Measurements from ENCODE around the gene ZNF513.

ZNF513 gene

DNA sequence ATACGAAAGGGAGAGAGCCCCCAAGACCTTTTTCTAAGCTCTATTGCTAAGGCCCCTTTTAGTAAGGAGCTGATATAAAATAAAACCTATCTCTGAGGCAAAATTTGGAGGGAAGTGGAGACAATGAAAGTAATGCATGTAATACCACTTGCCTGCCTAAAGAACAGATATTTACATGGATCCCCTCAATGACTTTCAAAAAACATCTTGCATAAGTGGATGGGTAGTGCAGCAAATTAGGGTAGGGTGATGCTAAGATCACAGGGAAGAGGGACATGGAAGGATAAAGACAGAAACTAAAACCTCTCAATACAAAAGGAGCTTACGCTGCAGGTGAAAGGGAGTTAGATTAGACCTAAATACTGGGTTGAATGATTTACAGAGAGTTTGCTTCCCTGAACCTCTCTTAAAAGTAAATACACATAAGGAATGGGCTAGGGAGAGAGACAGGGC, 1.1 kb downstream of the ZNF513 start:
- H3K4me3 ChIP-seq (ENCODE audit: low read length): peak overlapping the region; percentile 79
- H3K9me3 ChIP-seq (replicated peaks; ENCODE audit: low read length): no peaks in the 10 kb centered on the region
- peak overlapping the region; percentile 98 for H3K4me2 ChIP-seq (ENCODE audit: low read length)
- no peaks in the 10 kb centered on the region for H3K27me3 ChIP-seq (ENCODE audit: control insufficient read depth, insufficient read depth, low read length)
- H3K9ac ChIP-seq (ENCODE audit: low read depth, low read length): peak overlapping the region; percentile 92
- peaks cover 36% of the 10 kb centered on the region for H3K4me1 ChIP-seq (ENCODE audit: control insufficient read depth, insufficient read depth, low read length)
- peaks cover 78% of the 10 kb centered on the region for H3K36me3 ChIP-seq (ENCODE audit: insufficient read depth, low read length)

DNA sequence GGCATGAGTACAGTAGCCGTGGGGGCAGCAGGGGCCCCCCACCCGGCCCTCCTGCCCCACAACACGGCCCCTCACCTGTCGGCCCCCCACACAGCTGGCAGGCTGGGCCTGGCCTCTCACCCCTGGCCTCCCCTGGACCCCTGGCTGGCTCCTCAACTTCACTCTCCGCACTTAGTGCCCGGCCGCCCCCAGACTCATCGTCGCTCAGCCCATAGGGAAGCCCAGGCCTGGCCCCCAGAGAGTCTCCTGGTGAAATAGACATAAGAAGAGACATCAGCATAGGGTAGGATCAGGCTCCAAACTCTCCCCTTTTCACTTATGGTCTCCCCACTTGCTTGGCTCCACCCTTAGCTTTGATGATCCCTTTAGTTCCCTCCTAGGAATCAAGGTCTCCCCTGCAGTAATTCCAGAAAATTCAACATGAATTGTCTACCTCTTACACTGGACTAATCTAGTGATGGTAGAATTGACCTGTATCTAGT, 1.7 kb downstream of the ZNF513 start:
- no peaks in the 10 kb centered on the region for H3K9me3 ChIP-seq (replicated peaks; ENCODE audit: low read length)
- no peaks in the 10 kb centered on the region for H3K27me3 ChIP-seq (ENCODE audit: control insufficient read depth, insufficient read depth, low read length)
- peaks cover 76% of the 10 kb centered on the region for H3K36me3 ChIP-seq (ENCODE audit: insufficient read depth, low read length)
- H3K4me2 ChIP-seq (ENCODE audit: low read length): peak overlapping the region; percentile 98
- peak overlapping the region; percentile 92 for H3K9ac ChIP-seq (ENCODE audit: low read depth, low read length)
- peaks cover 36% of the 10 kb centered on the region for H3K4me1 ChIP-seq (ENCODE audit: control insufficient read depth, insufficient read depth, low read length)
- H3K4me3 ChIP-seq (ENCODE audit: low read length): peak overlapping the region; percentile 79

DNA sequence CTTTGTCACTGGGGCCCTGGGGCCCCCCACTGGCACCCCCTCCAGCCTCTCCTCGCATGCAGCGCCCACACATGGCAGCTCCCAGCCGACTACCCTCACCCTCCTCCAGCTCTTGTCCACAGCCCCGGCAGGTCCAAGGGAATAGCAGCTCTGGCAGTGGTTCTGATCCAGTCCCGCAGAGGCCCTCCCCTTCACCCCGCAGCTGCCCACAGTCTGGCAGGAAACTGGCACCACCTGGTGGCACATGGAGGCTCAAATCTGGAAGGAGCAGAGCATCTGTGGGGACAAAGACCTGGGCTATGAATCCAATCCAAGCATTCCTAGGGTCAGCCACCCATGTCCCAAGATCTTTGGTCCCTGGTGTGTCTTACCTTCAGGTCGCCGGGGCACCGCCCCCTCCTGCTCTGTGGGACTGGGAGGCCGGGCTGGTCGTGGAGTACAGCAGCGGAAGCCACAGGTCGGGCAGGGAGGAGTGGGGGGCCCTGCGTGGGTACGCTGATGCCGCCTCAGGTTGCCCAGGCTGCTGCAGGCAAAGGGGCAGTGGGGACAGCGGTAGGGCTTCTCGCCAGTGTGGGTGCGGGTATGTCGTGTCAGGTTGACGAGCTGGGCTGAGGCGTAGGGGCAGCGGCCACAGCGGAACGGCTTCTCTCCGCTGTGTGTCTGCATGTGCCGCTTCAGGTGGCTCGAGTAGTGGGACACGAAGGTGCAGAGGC, 2.3 kb downstream of the ZNF513 start:
- Histone ChIP-seq H3K27me3 (ENCODE audit: control insufficient read depth, insufficient read depth, low read length) (no peaks in the 10 kb centered on the region), H3K9ac (ENCODE audit: low read depth, low read length) (no peak overlapping the region), H3K4me1 (ENCODE audit: control insufficient read depth, insufficient read depth, low read length) (peaks cover 36% of the 10 kb centered on the region), H3K36me3 (ENCODE audit: insufficient read depth, low read length) (peaks cover 74% of the 10 kb centered on the region), H3K9me3 (replicated peaks; ENCODE audit: low read length) (no peaks in the 10 kb centered on the region), H3K4me3 (ENCODE audit: low read length) (no peak overlapping the region), H3K4me2 (ENCODE audit: low read length) (peak overlapping the region; percentile 98)

DNA sequence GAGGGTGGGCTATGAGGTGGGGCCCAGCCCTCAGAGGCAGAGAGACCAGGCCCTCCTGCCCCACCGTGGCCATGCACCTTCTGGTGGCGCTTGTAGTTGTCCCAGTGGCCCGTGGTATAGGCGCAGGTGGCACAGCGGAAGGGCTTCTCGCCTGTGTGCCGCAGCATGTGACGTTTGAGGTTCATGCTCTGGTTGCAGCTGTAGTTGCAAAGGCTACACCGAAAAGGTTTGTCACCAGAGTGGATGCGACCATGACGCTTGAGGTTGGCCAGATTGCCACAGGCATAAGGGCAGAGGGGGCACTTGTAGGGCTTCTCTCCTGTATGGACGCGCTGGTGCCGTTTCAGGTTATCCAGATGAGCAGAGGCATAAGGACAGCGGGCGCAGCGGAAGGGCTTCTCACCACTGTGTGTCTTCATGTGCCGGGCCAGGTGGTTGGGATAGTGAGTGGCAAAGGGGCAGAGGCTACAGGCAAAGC, 2.9 kb downstream of the ZNF513 start:
- no peak overlapping the region for H3K9ac ChIP-seq (ENCODE audit: low read depth, low read length)
- no peaks in the 10 kb centered on the region for H3K27me3 ChIP-seq (ENCODE audit: control insufficient read depth, insufficient read depth, low read length)
- peaks cover 76% of the 10 kb centered on the region for H3K36me3 ChIP-seq (ENCODE audit: insufficient read depth, low read length)
- no peak overlapping the region for H3K4me2 ChIP-seq (ENCODE audit: low read length)
- peaks cover 37% of the 10 kb centered on the region for H3K4me1 ChIP-seq (ENCODE audit: control insufficient read depth, insufficient read depth, low read length)
- H3K4me3 ChIP-seq (ENCODE audit: low read length): no peak overlapping the region
- H3K9me3 ChIP-seq (replicated peaks; ENCODE audit: low read length): no peaks in the 10 kb centered on the region

DNA sequence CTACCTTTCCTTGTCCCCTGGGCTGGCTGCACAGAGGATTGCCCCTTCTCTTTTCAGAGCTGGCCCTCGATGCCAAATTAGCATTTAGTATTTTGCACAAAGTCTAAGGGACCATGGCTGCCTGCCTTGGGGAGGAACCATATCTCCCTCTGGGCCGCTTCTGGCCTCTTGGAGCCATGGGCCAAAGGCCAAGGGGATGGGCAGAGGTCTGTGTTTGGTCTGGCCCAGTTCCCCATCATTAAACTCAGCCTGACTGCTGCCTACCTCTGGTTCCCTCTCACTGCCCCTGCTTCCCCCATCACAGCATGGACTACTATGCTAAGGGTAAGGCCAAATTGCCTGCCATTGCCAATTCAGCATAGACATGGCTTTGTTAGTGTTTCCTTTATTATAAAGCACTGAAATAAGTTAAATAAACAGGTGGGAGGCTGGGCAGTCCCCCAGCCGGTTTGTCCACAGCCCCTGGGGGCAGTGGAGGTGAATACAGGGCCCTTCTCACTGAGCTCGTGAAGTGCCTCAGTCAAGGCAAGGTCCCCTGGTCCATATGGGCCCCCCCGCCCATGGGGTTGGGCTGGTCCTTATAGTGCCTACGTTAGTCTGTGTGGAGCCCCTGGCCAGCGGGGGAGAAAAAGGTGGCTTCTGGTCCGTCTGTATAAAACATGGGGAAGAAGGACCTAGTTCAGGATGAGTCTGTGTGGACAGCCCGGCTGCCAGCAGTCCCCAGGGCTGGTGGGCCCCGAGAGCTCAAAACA, 3.5 kb downstream of the ZNF513 start:
- Histone ChIP-seq H3K9me3 (replicated peaks; ENCODE audit: low read length) (no peaks in the 10 kb centered on the region), H3K9ac (ENCODE audit: low read depth, low read length) (no peak overlapping the region), H3K4me3 (ENCODE audit: low read length) (no peak overlapping the region), H3K27me3 (ENCODE audit: control insufficient read depth, insufficient read depth, low read length) (no peaks in the 10 kb centered on the region), H3K4me2 (ENCODE audit: low read length) (no peak overlapping the region), H3K4me1 (ENCODE audit: control insufficient read depth, insufficient read depth, low read length) (peaks cover 42% of the 10 kb centered on the region), H3K36me3 (ENCODE audit: insufficient read depth, low read length) (peaks cover 77% of the 10 kb centered on the region)

DNA sequence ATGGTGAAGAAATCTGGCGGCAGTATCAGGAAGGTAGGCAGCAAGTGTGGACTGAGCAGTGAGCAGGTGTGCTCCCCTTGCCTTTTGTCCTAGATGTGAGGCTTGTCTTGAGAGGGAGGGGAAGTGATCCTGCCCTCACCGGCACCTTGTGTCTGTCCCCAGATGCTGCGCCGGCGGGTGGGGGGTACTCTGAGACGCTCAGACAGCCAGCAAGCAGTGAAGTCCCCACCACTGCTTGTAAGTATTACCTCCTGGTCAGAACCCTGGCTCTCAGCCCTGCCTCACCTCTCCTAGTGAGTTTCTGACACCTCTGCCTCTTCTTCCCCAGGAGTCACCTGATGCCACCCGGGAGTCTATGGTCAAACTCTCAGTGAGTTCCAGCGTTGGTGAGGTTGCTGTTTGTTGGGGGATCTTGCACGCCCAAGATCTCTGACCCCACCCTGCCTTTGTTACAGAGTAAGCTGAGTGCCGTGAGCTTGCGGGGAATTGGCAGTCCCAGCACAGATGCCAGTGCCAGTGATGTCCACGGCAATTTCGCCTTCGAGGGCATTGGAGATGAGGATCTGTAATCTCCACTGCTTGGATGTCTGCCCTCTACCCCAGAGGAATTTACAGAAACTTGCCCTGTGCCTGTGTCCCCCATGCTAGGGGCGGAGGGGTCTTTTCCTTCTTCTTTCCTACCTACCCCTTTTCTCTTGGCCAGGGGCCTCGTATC, 4.2 kb downstream of the ZNF513 start:
- Histone ChIP-seq H3K27me3 (ENCODE audit: control insufficient read depth, insufficient read depth, low read length) (no peaks in the 10 kb centered on the region), H3K4me1 (ENCODE audit: control insufficient read depth, insufficient read depth, low read length) (peaks cover 42% of the 10 kb centered on the region), H3K9me3 (replicated peaks; ENCODE audit: low read length) (no peaks in the 10 kb centered on the region), H3K9ac (ENCODE audit: low read depth, low read length) (no peak overlapping the region), H3K4me3 (ENCODE audit: low read length) (no peak overlapping the region), H3K4me2 (ENCODE audit: low read length) (no peak overlapping the region), H3K36me3 (ENCODE audit: insufficient read depth, low read length) (peaks cover 71% of the 10 kb centered on the region)

DNA sequence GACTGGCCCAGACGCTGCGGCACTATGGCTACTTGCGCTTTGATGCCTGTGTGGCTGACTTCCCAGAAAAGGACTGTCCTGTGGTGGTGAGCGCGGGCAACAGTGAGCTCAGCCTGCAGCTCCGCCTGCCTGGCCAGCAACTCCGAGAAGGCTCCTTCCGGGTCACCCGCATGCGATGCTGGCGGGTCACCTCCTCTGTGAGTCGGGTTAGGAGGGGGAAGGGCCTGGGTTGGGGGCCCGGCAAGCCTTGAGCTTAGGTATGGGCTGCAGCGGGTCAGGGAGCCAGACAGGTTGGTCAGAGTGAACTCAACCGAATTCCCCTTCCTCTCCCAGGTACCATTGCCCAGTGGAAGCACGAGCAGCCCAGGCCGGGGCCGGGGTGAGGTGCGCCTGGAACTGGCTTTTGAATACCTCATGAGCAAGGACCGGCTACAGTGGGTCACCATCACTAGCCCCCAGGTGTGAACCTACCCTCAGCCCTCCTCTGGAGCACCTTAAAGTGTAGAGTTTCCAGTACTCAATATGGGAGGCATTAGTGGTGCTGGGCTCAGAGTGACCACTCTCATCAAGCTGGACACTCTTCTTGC, 4.9 kb downstream of the ZNF513 start:
- Histone ChIP-seq H3K4me2 (ENCODE audit: low read length) (no peak overlapping the region), H3K27me3 (ENCODE audit: control insufficient read depth, insufficient read depth, low read length) (no peaks in the 10 kb centered on the region), H3K4me1 (ENCODE audit: control insufficient read depth, insufficient read depth, low read length) (peaks cover 36% of the 10 kb centered on the region), H3K9ac (ENCODE audit: low read depth, low read length) (no peak overlapping the region), H3K4me3 (ENCODE audit: low read length) (no peak overlapping the region), H3K36me3 (ENCODE audit: insufficient read depth, low read length) (peaks cover 66% of the 10 kb centered on the region), H3K9me3 (replicated peaks; ENCODE audit: low read length) (no peaks in the 10 kb centered on the region)

DNA sequence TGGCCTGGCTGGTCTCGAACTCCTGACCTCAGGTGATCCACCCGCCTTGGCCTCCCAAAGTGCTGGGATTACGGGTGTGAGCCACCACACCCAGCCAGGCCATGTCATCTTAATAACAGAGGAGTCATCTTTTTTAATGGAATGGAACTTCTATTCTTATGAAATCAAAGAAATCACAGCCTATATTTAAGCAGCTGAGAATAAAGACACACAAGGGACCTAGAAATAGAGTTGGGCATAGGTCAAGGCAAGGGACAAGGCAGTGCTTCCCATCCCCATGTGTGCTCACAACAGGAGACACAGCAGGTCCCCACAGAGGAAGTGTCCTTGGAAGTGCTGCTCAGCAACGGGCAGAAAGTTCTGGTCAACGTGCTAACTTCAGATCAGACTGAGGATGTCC, 7.0 kb downstream of the ZNF513 start:
- Histone ChIP-seq H3K9ac (ENCODE audit: low read depth, low read length) (no peak overlapping the region), H3K36me3 (ENCODE audit: insufficient read depth, low read length) (peaks cover 65% of the 10 kb centered on the region), H3K9me3 (replicated peaks; ENCODE audit: low read length) (no peaks in the 10 kb centered on the region), H3K4me3 (ENCODE audit: low read length) (no peak overlapping the region), H3K4me1 (ENCODE audit: control insufficient read depth, insufficient read depth, low read length) (peaks cover 30% of the 10 kb centered on the region), H3K4me2 (ENCODE audit: low read length) (no peak overlapping the region), H3K27me3 (ENCODE audit: control insufficient read depth, insufficient read depth, low read length) (no peaks in the 10 kb centered on the region)

DNA sequence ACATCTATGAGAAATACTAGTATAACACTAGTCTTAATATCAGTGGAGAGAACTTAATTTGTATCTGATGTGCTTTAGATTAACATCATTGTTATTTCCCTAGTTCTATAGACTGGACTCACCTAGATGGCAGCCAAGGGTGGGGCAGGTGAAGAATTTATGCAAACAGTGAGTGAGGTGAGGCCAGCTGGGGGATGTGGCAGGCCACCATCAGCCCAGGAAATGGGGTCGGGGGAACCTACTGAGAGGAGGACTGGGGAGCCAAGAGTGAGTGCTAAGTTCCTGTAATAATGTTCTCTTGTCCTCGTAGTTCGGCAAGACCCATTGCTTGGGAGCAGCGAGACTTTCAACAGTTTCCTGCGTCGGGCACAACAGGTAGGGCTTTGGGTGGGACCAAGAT, 7.6 kb downstream of the ZNF513 start:
- Histone ChIP-seq H3K36me3 (ENCODE audit: insufficient read depth, low read length) (peaks cover 65% of the 10 kb centered on the region), H3K4me1 (ENCODE audit: control insufficient read depth, insufficient read depth, low read length) (peaks cover 25% of the 10 kb centered on the region)

DNA sequence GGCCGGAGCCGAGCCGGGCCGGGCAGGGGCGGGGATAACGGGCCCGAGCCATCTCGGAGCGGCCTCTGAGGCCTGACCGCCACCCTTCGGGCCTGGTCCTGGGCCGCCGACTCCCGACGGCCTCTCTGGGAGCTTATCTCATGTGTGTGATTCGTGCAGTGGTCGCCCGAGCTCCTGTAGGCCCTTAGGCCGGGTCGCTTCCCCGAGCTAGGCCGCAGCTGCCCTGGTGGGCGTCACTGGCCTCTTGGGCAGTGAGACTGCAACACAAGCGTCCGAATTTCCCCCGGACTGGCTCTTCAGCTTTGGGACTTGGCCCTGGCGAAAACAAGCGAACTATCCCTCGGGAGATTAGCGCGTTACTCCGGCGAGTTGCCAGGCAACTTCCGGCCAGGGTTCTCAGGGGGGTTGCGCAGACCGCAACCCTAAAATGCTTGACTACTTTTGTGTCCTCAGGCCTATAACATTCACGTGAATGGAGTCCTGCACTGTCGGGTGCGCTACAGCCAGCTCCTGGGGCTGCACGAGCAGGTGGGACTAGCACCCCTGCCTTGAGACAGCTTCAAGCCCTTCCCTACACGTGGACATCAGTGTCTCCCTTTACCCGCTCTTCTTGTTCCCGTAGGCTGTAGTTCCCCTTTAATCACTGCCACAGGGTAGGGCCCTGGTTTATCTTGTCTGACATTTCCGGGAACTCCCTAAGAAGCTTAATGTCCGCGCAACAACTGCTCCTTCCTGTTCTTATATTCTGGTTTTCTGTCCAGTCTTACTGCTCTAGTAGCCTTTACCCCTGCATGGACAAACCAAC, 9.5 kb downstream of the ZNF513 start:
- Histone ChIP-seq H3K36me3 (ENCODE audit: insufficient read depth, low read length) (peaks cover 64% of the 10 kb centered on the region), H3K4me1 (ENCODE audit: control insufficient read depth, insufficient read depth, low read length) (peaks cover 20% of the 10 kb centered on the region), H3K9me3 (replicated peaks; ENCODE audit: low read length) (no peaks in the 10 kb centered on the region), H3K9ac (ENCODE audit: low read depth, low read length) (peak overlapping the region; percentile 98), H3K27me3 (ENCODE audit: control insufficient read depth, insufficient read depth, low read length) (no peaks in the 10 kb centered on the region), H3K4me2 (ENCODE audit: low read length) (peak overlapping the region; percentile 94), H3K4me3 (ENCODE audit: low read length) (peak overlapping the region; percentile 94)

More for the DNA sequence above, 7.6 kb downstream of the ZNF513 start:
- Histone ChIP-seq H3K4me3 (ENCODE audit: low read length) (no peak overlapping the region), H3K9ac (ENCODE audit: low read depth, low read length) (no peak overlapping the region), H3K27me3 (ENCODE audit: control insufficient read depth, insufficient read depth, low read length) (no peaks in the 10 kb centered on the region), H3K9me3 (replicated peaks; ENCODE audit: low read length) (no peaks in the 10 kb centered on the region), H3K4me2 (ENCODE audit: low read length) (no peak overlapping the region)

Measured in skeletal muscle satellite cell (primary cell).